Stomach (tissue), 4 donors: Measurements from ENCODE around the gene STRIP2.

Source experiments
- POLR2A ChIP-seq, 4 donors: fragments of 450-650 bp; IDR thresholded peaks; one replicate each; pipeline ENCODE4 v1.6.1; 2016; ENCODE audit warnings: antibody characterized with exemption in 4 of 4, control low read depth in 2 of 4, mild to moderate bottlenecking in 1 of 4, moderate library complexity in 1 of 4
- POLR2AphosphoS5 ChIP-seq, 3 donors: sonication (generic); formaldehyde crosslinking; IDR thresholded peaks; one replicate each; pipeline ENCODE4 v1.6.1; 2016; ENCODE audit warnings: antibody characterized with exemption in 3 of 3
- TF ChIP-seq, protein P1 (sequence below), 7 experiments: fragments of 450-650 bp in 4 of 7; fragments of 200-600 bp in 3 of 7; sonication (generic) in 3 of 7; IDR thresholded peaks; one replicate each; pipeline ENCODE4 v1.5.1; 2016 to 2019; ENCODE audit warnings: antibody characterized with exemption in 7 of 7, control low read depth in 2 of 7, mild to moderate bottlenecking in 1 of 7

DNA sequence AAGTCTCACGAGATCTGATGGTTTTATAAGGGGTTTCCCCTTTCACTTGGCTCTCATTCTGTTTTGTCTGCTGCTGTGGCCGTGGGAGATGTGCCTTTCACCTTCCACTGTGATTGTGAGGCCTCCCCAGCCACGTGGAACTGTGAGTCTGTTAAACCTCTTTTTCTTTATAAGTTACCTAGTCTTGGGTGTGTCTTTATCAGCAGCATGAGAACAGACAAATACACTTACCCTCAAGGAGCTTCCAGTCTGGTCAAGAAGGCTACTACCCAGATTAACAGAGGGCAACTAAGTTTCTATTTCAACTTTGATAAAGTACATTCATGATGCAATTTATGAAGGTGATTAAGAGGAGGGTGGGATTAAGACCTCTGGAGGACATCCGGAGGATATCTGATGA, 81.1 kb downstream of the STRIP2 start:
- TF ChIP-seq, protein P1, sequence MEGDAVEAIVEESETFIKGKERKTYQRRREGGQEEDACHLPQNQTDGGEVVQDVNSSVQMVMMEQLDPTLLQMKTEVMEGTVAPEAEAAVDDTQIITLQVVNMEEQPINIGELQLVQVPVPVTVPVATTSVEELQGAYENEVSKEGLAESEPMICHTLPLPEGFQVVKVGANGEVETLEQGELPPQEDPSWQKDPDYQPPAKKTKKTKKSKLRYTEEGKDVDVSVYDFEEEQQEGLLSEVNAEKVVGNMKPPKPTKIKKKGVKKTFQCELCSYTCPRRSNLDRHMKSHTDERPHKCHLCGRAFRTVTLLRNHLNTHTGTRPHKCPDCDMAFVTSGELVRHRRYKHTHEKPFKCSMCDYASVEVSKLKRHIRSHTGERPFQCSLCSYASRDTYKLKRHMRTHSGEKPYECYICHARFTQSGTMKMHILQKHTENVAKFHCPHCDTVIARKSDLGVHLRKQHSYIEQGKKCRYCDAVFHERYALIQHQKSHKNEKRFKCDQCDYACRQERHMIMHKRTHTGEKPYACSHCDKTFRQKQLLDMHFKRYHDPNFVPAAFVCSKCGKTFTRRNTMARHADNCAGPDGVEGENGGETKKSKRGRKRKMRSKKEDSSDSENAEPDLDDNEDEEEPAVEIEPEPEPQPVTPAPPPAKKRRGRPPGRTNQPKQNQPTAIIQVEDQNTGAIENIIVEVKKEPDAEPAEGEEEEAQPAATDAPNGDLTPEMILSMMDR (IDR thresholded peaks at IDR 0.05) = no peak
- TF ChIP-seq POLR2A (IDR thresholded peaks at IDR 0.05) (no peak), POLR2AphosphoS5 (IDR thresholded peaks at IDR 0.05) (no peak)
